CMK (cell line): ENCODE measurements around the gene COL6A5.
"Not testable (repeated sequence)": the region's sequence is repeated elsewhere in the genome, so short reads cannot be mapped to it uniquely, and the experiment has no call there.

Experiments
- DNase-seq: peaks from one replicate; pipeline ENCODE4 v3.0.0-alpha.2; 2010; ENCODE audit warnings: low read depth

COL6A5 gene

GRCh38 chr3:130389743-130390478 is 44.4 kb downstream of the COL6A5 start:
- no peak for DNase-seq

DNA sequence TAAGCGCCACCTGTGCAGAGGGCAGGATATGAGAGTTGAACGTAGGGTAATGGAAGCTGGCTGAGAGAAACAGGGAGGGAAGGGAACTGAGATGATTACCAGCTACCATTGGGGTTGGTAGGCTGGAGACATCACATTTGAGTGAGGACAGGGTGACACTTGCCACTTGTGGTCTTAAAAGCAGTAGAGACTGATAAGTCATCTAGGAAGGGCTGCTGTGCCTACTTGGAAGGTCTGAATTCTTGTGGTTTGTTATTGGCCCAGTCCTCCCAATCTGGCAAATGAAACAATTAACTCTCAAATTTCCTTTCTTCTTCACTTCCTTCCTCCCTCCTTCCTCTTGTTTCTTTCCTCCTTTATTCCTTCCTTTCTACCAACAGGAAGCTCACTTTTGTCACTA is 46.8 kb downstream of the COL6A5 start:
- no peak for DNase-seq

GRCh38 chr3:130393594-130393993 is 48.1 kb downstream of the COL6A5 start:
- no peak for DNase-seq

- no peak for DNase-seq
Measured at GRCh38 chr3:130395331-130395730, 49.9 kb downstream of the COL6A5 start.

- DNase-seq = no peak
Measured at GRCh38 chr3:130395916-130396315, 50.4 kb downstream of the COL6A5 start.

- no peak for DNase-seq
Measured at GRCh38 chr3:130404401-130404800, 58.9 kb downstream of the COL6A5 start.

DNA sequence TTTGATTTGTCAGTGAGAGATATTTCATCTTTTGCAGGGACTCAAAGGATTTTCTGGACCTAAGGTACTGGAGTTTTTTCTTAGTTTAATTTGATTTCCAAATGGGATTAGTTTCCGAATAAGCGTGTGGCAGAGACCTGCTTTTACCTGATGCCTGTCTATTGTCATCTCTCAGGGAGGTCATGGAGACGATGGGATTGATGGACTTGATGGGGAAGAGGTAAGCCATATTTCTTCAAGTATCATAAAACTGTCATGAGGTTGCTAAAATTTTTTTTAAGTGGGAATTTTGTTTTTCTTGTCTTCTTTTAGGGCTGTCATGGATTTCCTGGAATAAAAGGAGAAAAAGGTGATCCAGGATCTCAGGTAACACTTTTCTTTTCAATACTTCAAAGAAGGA is 60.5 kb downstream of the COL6A5 start:
- DNase-seq = no peak

DNA sequence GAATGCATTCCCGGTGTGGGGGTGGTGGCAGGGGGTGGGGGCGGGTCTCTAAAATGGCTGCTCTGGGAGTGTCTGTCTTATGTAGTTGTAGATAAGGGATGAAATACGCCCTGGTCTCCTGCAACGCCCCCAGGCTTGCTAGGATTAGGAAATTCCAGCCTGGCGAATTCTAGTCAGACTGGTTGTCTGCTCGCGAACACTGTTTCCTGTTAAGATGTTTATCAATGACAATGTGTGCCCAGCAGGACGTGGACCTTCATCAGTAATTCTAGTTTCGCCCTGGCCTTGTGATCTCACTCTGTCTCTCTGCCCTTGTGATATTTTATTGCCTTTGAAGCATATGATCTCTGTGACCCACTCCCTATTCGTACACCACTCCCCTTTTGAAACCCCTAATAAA is 62.8 kb downstream of the COL6A5 start:
- not testable (repeated sequence) for DNase-seq

GRCh38 chr3:130411320-130411719 is 65.8 kb downstream of the COL6A5 start:
- no peak for DNase-seq

DNA sequence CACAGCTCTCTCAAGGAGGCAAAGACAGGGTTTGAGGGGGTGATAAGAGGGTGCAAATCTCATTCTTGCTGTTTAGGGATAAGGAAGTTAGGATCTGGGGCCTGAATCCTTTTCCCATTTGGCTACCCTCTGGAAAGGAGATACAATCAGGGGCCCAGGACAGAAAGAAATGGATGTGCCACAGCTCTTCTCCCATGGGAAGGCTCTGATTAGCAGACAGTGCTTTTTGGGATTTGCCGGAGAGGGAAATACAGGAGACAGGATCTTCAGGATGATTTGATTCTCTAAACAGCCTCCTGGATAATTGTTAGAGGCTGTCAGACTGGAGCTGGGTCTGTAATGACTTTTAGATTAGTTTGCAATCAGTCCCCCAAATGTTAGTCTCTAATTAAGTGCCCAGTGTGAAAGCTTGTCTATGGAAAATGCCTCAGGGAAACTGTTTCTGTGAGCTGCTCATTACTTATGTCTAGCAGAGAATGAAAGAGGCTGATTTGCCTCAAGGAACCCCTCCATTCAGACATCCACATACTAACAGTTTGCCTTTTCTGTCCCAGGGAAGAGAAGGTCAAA is 67.6 kb downstream of the COL6A5 start:
- no peak for DNase-seq

- DNase-seq = peak; percentile 32
Measured at GRCh38 chr3:130414457-130414856, 69.0 kb downstream of the COL6A5 start.

- no peak for DNase-seq
Measured at GRCh38 chr3:130420466-130420865, 75.0 kb downstream of the COL6A5 start.

- DNase-seq = no peak
Measured at GRCh38 chr3:130423064-130423463, 77.6 kb downstream of the COL6A5 start.

DNA sequence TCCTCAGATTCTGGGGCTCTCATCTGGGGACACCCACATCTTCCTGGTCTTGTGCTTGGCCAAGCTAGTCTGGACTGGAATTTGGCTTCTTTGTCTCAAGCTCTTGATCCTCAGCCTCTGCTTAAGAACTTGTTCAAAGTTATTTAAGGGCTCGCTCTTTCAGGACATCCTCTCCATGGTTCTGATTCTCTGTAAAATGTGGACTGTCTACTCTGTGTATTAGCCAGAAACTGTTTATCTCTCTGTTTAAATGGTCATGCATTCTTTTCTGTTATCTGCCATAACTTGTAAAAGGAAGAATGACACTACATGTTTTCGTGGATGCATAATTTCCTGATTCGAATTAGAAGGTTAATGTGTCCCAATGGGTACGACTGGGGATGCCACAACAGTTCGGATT is 79.4 kb downstream of the COL6A5 start:
- DNase-seq = no peak

GRCh38 chr3:130425484-130425883 is 80.0 kb downstream of the COL6A5 start:
- DNase-seq = no peak

DNA sequence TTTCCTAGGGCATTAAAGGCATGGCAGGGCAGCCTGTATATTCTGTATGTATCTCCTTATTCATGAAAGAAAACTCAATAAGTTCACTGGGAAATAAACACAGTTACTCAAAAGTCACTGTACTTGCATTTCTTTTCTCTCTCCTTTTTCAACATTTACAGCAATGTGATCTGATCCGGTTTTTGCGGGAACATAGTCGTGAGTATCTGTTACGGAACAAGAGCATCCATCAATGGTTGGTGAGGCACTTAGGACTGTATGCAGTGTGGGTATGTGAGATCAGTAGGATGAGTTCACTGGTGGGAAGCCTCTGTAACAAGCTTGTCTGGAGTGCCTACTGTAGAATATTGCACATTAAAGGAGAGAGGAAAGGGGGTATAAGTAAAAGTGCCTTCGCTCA is 80.7 kb downstream of the COL6A5 start:
- DNase-seq = no peak

DNA sequence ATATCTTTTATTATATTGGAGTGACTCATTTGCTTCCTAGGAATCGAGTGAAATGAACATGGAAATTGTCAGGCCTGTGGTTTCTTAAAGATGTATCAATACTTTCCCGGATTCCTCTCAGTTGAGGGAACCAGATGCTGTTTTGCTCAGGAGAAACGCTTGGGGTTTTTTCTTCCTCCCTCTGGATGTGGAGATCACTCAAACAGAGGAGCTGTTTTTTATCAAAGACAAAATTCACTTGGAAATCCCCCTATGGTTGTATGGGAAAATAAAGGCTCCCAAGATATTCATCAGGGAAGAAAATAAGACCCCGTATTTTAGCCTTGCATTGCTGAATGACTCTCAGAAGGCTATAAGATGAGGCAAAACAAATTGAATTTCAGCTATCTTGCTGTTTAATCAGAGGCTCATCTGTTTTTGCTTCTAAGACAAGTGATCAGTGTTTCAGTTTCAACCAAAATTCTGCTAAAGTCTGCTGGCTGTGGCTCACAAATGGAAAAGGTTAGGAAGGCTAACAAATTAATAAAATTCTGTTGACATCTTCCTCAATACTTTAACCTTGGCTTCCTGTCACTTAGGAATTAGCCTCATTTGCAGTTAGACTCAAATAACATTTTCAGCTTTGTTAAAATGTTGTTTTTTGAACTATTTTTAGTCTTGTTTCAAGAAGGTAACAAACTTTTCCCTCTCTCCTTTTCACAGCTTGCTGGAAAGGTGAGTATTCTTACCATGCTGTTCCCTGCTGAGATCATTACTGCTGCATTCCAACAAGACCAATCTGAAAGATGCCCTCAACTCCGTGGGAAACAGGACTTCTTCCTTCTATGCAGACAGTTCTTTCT is 83.6 kb downstream of the COL6A5 start:
- DNase-seq = no peak

- no peak for DNase-seq
Measured at GRCh38 chr3:130429713-130430023, 84.2 kb downstream of the COL6A5 start.

- DNase-seq = no peak
Measured at GRCh38 chr3:130430266-130430665, 84.8 kb downstream of the COL6A5 start.

DNA sequence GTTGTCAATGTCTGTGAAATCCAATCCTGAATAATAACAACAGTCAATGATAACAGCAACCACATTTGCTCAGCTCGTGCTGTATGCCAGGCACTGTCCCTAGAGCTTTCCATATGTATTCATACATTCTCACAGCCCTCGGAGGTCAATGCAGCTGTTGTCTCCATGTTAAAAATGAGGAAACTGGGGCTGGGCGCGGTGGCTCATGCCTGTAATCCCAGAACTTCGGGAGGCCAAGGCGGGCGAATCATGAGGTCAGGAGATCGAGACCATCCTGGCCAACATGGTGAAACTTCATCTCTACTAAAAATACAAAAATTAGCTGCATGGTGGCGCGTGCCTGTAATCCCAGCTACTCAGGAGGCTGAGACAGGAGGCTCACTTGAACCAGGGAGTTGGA is 86.6 kb downstream of the COL6A5 start:
- DNase-seq = not testable (repeated sequence)

- no peak for DNase-seq
Measured at GRCh38 chr3:130433306-130433705, 87.8 kb downstream of the COL6A5 start.

DNA sequence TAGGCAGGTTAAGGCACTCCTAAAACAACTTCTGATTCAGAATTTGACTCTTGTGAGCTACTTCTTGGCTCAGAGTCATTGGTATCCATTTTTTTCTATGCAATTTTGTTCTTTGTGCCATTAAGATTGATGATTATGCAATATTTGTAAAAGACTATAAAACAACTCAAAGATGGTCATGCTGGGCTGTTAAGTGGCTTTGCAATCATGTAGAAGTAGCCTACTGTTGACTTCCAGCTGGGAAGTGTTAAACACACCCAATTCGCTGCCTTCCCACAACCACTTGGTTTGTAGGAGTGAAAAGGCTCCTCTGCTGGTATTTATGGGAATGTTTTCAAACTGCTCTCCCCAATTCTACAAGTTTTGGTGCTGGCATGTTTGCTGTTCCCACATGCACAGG is 96.8 kb downstream of the COL6A5 start:
- no peak for DNase-seq

- not testable (repeated sequence) for DNase-seq
Measured at GRCh38 chr3:130446840-130447239, 101.4 kb downstream of the COL6A5 start.
